ENCODE data around the gene ARAP2.

ARAP2 gene

DNA sequence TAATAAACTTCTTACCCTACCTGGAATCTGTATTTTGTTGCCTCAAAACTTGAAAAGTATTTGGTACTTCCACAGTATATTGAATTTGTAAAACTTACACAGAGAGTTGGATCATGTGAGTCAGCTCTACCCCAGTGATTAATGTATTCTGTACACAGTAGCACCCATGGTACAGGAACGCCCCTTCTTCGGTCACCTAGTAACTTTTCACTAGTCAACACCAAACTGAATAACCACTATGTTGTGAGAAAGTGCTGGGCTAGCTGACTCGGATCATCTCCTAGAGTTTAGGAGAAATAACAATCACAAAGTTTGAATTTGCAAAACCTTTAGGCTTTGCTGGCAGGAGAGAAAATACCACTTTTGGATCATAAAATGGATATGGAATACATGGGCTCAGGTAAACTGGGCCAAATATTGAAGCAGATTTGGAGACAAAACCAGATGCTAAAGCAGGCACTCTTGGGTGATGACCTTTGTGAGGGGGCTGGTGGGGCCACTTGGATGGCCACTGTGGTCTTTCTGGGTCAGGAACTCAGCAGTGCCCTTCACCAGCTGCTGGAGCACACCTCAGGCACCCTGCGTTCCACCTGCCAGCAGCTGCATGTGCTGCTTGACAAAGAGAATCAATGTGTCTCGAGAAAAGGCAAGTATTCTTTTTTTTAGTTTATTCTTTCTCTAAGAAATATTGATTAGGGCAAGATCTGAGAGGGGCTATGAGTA, 37.2 kb upstream of the ARAP2 start, which contains the start of gene DTHD1:
TSS of gene DTHD1 (plus strand) at position 233 of the 723 bp plus-strand sequence. CDS start at position 376, 143 bp downstream.
- Histone ChIP-seq H3K27me3 (ENCODE audit: control insufficient read depth, insufficient read depth, low read length, poor library complexity, severe bottlenecking) (no peaks in the 10 kb centered on the region), H3K9me3 (ENCODE audit: control insufficient read depth, low read length) (no peaks in the 10 kb centered on the region), H3K4me3 (ENCODE audit: insufficient read depth, low read depth, low read length) (no peak within 1 kb of the TSS), H3K27ac (ENCODE audit: insufficient read depth, low read depth, low read length, poor library complexity, severe bottlenecking) (no peak within 1 kb of the TSS), H3K36me3 (ENCODE audit: control insufficient read depth, insufficient read depth, low read length) (no peaks in the 10 kb centered on the region), H3K4me1 (ENCODE audit: control insufficient read depth, insufficient read depth, low read length) (no peaks in the 10 kb centered on the region)
- 86 to 99% methylated on average over 5 of the region's 5 CpGs for WGBS, 2 experiments

GRCh38 chr4:36280555-36280954, 36.2 kb upstream of the ARAP2 start:
- no peak overlapping the region for H3K27ac ChIP-seq (ENCODE audit: insufficient read depth, low read depth, low read length, poor library complexity, severe bottlenecking)
- H3K4me3 ChIP-seq (ENCODE audit: insufficient read depth, low read depth, low read length) = no peak overlapping the region
- no peaks in the 10 kb centered on the region for H3K27me3 ChIP-seq (ENCODE audit: control insufficient read depth, insufficient read depth, low read length, poor library complexity, severe bottlenecking)
- H3K4me1 ChIP-seq (ENCODE audit: control insufficient read depth, insufficient read depth, low read length) = no peaks in the 10 kb centered on the region
- H3K9me3 ChIP-seq (ENCODE audit: control insufficient read depth, low read length) = no peaks in the 10 kb centered on the region
- WGBS, 2 experiments = 70 to 79% methylated on average over 4 of the region's 4 CpGs
- no peaks in the 10 kb centered on the region for H3K36me3 ChIP-seq (ENCODE audit: control insufficient read depth, insufficient read depth, low read length)

DNA sequence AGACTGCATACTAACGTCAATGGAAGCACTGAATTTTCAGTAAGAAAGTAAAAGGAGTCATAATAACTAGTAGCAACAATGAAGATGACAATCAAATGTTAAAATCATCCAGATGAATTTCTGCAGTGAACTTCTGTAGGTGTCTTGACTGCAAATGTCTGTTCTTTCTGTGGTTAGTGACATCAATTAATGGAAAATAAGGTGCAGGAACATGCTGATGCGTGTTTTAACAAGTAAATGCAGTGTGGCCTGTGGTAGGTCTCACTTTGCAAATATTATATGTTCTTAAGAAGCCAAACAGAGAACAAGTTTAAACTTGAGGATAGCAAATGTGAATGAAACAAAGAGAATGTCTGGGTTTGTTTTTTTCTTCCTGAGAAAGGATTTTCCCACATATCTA, 34.5 kb upstream of the ARAP2 start:
- Histone ChIP-seq H3K36me3 (ENCODE audit: control insufficient read depth, insufficient read depth, low read length) (no peaks in the 10 kb centered on the region), H3K27ac (ENCODE audit: insufficient read depth, low read depth, low read length, poor library complexity, severe bottlenecking) (no peak overlapping the region), H3K4me1 (ENCODE audit: control insufficient read depth, insufficient read depth, low read length) (no peaks in the 10 kb centered on the region), H3K4me3 (ENCODE audit: insufficient read depth, low read depth, low read length) (no peak overlapping the region), H3K9me3 (ENCODE audit: control insufficient read depth, low read length) (no peaks in the 10 kb centered on the region), H3K27me3 (ENCODE audit: control insufficient read depth, insufficient read depth, low read length, poor library complexity, severe bottlenecking) (no peaks in the 10 kb centered on the region)
- 98 to 100% methylated on average over 1 to 2 of the region's 2 CpGs for WGBS, 2 experiments

DNA sequence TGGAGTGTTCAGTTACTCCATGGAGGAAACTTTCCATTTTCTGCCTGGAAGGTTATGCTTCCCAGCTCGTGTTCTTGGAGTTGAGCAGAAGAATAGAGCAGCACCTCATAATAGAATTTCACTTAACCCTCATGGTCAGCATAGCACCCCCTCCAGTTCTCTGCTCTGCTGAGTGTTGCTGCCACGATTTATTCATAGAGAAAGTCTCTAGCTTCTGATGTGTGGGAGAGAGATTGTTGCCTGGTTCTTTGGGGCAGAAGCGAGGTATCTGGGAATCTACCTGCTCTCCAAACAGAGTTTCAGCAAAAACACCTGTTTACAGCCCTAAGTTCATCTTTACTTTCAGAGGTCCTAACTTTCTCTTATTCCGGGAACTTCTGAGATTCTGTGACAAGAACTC, 33.2 kb upstream of the ARAP2 start:
- no peaks in the 10 kb centered on the region for H3K9me3 ChIP-seq (ENCODE audit: control insufficient read depth, low read length)
- no peak overlapping the region for H3K4me3 ChIP-seq (ENCODE audit: insufficient read depth, low read depth, low read length)
- H3K4me1 ChIP-seq (ENCODE audit: control insufficient read depth, insufficient read depth, low read length) = no peaks in the 10 kb centered on the region
- H3K36me3 ChIP-seq (ENCODE audit: control insufficient read depth, insufficient read depth, low read length) = no peaks in the 10 kb centered on the region
- H3K27me3 ChIP-seq (ENCODE audit: control insufficient read depth, insufficient read depth, low read length, poor library complexity, severe bottlenecking) = no peaks in the 10 kb centered on the region
- no peak overlapping the region for H3K27ac ChIP-seq (ENCODE audit: insufficient read depth, low read depth, low read length, poor library complexity, severe bottlenecking)
- 86 to 89% methylated on average over 4 of the region's 4 CpGs for WGBS, 2 experiments

- no peaks in the 10 kb centered on the region for H3K36me3 ChIP-seq (ENCODE audit: control insufficient read depth, insufficient read depth, low read length)
- H3K9me3 ChIP-seq (ENCODE audit: control insufficient read depth, low read length) = no peaks in the 10 kb centered on the region
- no peak overlapping the region for H3K4me3 ChIP-seq (ENCODE audit: insufficient read depth, low read depth, low read length)
- no peaks in the 10 kb centered on the region for H3K4me1 ChIP-seq (ENCODE audit: control insufficient read depth, insufficient read depth, low read length)
- no peaks in the 10 kb centered on the region for H3K27me3 ChIP-seq (ENCODE audit: control insufficient read depth, insufficient read depth, low read length, poor library complexity, severe bottlenecking)
- H3K27ac ChIP-seq (ENCODE audit: insufficient read depth, low read depth, low read length, poor library complexity, severe bottlenecking) = no peak overlapping the region
- 94 to 100% methylated on average over 4 of the region's 4 CpGs for WGBS, 2 experiments
Measured at GRCh38 chr4:36274158-36274557, 29.8 kb upstream of the ARAP2 start.

DNA sequence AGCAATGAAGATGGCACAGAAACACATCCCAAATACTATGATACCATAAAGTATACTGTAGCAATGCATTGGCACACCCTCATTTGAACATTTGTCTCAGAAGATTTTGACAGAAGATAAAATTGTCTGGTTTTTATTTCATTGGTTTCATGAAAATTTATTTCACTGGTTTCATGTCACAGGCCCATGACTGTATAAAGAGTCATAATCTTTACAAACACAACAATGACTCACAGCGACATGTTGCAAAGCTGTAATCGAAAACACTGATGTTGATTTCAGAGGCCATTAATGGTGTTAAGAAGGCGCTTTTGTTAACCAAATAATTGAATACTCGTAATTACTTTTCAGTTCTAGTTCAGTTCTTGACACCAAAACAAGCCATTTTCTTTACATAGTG, 29.0 kb upstream of the ARAP2 start:
- WGBS, 2 experiments = 91 to 97% methylated on average over 4 of the region's 4 CpGs
- Histone ChIP-seq H3K9me3 (ENCODE audit: control insufficient read depth, low read length) (no peaks in the 10 kb centered on the region), H3K27me3 (ENCODE audit: control insufficient read depth, insufficient read depth, low read length, poor library complexity, severe bottlenecking) (no peaks in the 10 kb centered on the region), H3K4me3 (ENCODE audit: insufficient read depth, low read depth, low read length) (no peak overlapping the region), H3K27ac (ENCODE audit: insufficient read depth, low read depth, low read length, poor library complexity, severe bottlenecking) (no peak overlapping the region), H3K4me1 (ENCODE audit: control insufficient read depth, insufficient read depth, low read length) (no peaks in the 10 kb centered on the region), H3K36me3 (ENCODE audit: control insufficient read depth, insufficient read depth, low read length) (no peaks in the 10 kb centered on the region)

DNA sequence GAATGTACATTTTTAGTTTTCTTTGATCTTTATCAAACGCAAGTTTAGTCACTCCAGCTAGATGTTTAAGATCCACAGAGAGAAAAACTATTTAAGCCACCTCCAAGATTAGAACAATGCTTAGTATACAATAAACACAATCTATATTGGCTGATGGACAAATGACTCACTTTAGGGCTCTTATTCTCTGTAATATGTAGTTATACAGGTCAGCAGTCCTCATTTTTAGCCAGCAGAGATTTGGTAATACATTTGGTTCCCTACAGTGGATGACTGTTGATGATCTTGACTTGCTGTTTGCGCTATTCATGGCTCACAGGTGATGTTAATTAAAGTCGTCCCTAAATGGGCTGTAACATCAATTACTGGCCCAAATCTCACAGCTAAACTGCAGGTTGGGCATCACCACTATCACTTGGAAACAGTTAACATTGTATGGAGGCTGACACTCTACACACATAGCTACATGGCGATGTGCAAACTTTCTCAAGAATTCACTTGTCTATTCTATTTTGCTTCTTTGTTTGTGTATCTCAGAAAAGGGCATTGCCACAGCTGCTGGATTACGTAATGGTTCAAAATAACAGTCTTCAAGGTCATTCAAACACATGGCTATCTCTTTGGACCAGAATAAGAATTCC, 25.3 kb upstream of the ARAP2 start:
- Histone ChIP-seq H3K27me3 (ENCODE audit: control insufficient read depth, insufficient read depth, low read length, poor library complexity, severe bottlenecking) (no peaks in the 10 kb centered on the region), H3K27ac (ENCODE audit: insufficient read depth, low read depth, low read length, poor library complexity, severe bottlenecking) (no peak overlapping the region), H3K9me3 (ENCODE audit: control insufficient read depth, low read length) (no peaks in the 10 kb centered on the region), H3K4me3 (ENCODE audit: insufficient read depth, low read depth, low read length) (no peak overlapping the region), H3K4me1 (ENCODE audit: control insufficient read depth, insufficient read depth, low read length) (no peaks in the 10 kb centered on the region), H3K36me3 (ENCODE audit: control insufficient read depth, insufficient read depth, low read length) (no peaks in the 10 kb centered on the region)
- 88 to 93% methylated on average over 5 of the region's 5 CpGs for WGBS, 2 experiments

- no peaks in the 10 kb centered on the region for H3K27me3 ChIP-seq (ENCODE audit: control insufficient read depth, insufficient read depth, low read length, poor library complexity, severe bottlenecking)
- no peaks in the 10 kb centered on the region for H3K4me1 ChIP-seq (ENCODE audit: control insufficient read depth, insufficient read depth, low read length)
- no peak overlapping the region for H3K27ac ChIP-seq (ENCODE audit: insufficient read depth, low read depth, low read length, poor library complexity, severe bottlenecking)
- H3K4me3 ChIP-seq (ENCODE audit: insufficient read depth, low read depth, low read length) = no peak overlapping the region
- no peaks in the 10 kb centered on the region for H3K9me3 ChIP-seq (ENCODE audit: control insufficient read depth, low read length)
- whole genome bisulfite sequencing, 2 experiments = 92 to 94% methylated on average over 4 of the region's 4 CpGs
- no peaks in the 10 kb centered on the region for H3K36me3 ChIP-seq (ENCODE audit: control insufficient read depth, insufficient read depth, low read length)
Measured at GRCh38 chr4:36269101-36269500, 24.8 kb upstream of the ARAP2 start.

DNA sequence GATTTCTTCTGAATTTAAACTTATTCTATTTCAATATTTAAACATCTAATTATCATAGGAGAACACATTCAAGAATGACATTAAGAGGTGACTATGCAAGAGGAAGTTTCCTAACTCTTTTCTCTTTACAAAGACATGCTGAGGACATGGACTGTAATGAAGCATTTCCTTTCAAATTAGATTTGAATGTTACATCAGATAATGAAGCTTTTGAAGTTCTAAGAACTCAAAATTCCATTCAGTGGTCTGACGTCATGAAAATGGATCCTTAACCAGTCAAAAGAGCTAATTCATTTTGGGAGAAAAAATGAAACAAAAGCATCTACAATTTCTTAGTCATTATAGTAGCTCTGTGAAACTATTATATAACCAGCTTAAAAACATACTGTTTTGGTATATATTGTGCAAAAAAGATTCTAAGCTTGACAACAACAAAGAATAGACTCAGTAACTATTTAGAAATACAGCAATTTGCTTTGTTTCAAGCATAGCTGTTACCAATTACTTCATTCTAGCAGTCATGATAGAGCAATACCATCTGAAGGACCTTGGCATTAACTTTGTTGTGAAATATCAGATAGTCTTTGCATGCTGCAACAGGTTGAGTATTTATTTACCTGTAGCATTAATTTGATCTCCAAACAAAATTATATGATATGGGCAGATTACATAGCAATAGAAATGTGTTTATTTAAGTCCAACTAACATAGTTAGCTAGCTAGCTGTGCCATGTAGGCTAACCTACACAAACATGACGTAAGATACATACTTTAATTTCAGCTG, 23.4 kb upstream of the ARAP2 start:
- WGBS, 2 experiments = 87 to 90% methylated on average over 2 of the region's 2 CpGs
- H3K36me3 ChIP-seq (ENCODE audit: control insufficient read depth, insufficient read depth, low read length) = no peaks in the 10 kb centered on the region
- H3K27ac ChIP-seq (ENCODE audit: insufficient read depth, low read depth, low read length, poor library complexity, severe bottlenecking) = no peak overlapping the region
- H3K9me3 ChIP-seq (ENCODE audit: control insufficient read depth, low read length) = no peaks in the 10 kb centered on the region
- no peaks in the 10 kb centered on the region for H3K27me3 ChIP-seq (ENCODE audit: control insufficient read depth, insufficient read depth, low read length, poor library complexity, severe bottlenecking)
- H3K4me1 ChIP-seq (ENCODE audit: control insufficient read depth, insufficient read depth, low read length) = no peaks in the 10 kb centered on the region
- no peak overlapping the region for H3K4me3 ChIP-seq (ENCODE audit: insufficient read depth, low read depth, low read length)

- H3K36me3 ChIP-seq (ENCODE audit: control insufficient read depth, insufficient read depth, low read length) = no peaks in the 10 kb centered on the region
- H3K4me3 ChIP-seq (ENCODE audit: insufficient read depth, low read depth, low read length) = no peak overlapping the region
- 98 to 99% methylated on average over 2 of the region's 2 CpGs for WGBS, 2 experiments
Measured at GRCh38 chr4:36264207-36264826, 20.0 kb upstream of the ARAP2 start.

More at GRCh38 chr4:36264207-36264826, 20.0 kb upstream of the ARAP2 start:
- Histone ChIP-seq H3K4me1 (ENCODE audit: control insufficient read depth, insufficient read depth, low read length) (no peaks in the 10 kb centered on the region), H3K27ac (ENCODE audit: insufficient read depth, low read depth, low read length, poor library complexity, severe bottlenecking) (no peak overlapping the region), H3K27me3 (ENCODE audit: control insufficient read depth, insufficient read depth, low read length, poor library complexity, severe bottlenecking) (no peaks in the 10 kb centered on the region), H3K9me3 (ENCODE audit: control insufficient read depth, low read length) (no peaks in the 10 kb centered on the region)
